ENCODE data around the gene TNNT2. TPM values are rescaled to one million over a fixed set of nuclear protein-coding genes. Genes with fewer than 3 reads are reported as not detected.

The TNNT2 gene
- total RNA-seq, 4 donors from 2014 or later = 0.21 TPM; not detected in 3

GRCh38 chr1:201374364-201374763 is 3.1 kb downstream of the TNNT2 start:
- no peaks in the 10 kb centered on the region for H3K27me3 ChIP-seq
- intact Hi-C loops (cut with DNase I; ENCODE audit: low total_unique reads) = no loop called here
- H3K27ac ChIP-seq = no peak overlapping the region
- TF ChIP-seq POLR2A (IDR thresholded peaks at IDR 0.05) = no peak
- no peaks in the 10 kb centered on the region for H3K36me3 ChIP-seq
- H3K4me3 ChIP-seq = no peak overlapping the region
- H3K4me1 ChIP-seq = no peaks in the 10 kb centered on the region
- DNase-seq = no peak
- no peaks in the 10 kb centered on the region for H3K9me3 ChIP-seq

GRCh38 chr1:201371792-201372191 is 5.7 kb downstream of the TNNT2 start:
- Histone ChIP-seq H3K4me1 (no peaks in the 10 kb centered on the region), H3K36me3 (no peaks in the 10 kb centered on the region), H3K27ac (no peak overlapping the region), H3K27me3 (no peaks in the 10 kb centered on the region), H3K4me3 (no peak overlapping the region), H3K9me3 (no peaks in the 10 kb centered on the region)
- no peak for TF ChIP-seq CTCF (IDR thresholded peaks at IDR 0.05)
- no peak for TF ChIP-seq POLR2A (IDR thresholded peaks at IDR 0.05)
- no peak for DNase-seq
- intact Hi-C loops (cut with DNase I; ENCODE audit: low total_unique reads) = no loop called here

GRCh38 chr1:201371276-201371675 is 6.2 kb downstream of the TNNT2 start:
- TF ChIP-seq POLR2A (IDR thresholded peaks at IDR 0.05) (no peak), CTCF (IDR thresholded peaks at IDR 0.05) (no peak)
- no peak for DNase-seq
- Histone ChIP-seq H3K27me3 (no peaks in the 10 kb centered on the region), H3K27ac (no peak overlapping the region), H3K4me1 (no peaks in the 10 kb centered on the region), H3K9me3 (no peaks in the 10 kb centered on the region), H3K4me3 (no peak overlapping the region), H3K36me3 (no peaks in the 10 kb centered on the region)
- intact Hi-C loops (cut with DNase I; ENCODE audit: low total_unique reads) = no loop called here

- H3K9me3 ChIP-seq = no peaks in the 10 kb centered on the region
- no peaks in the 10 kb centered on the region for H3K27me3 ChIP-seq
- no peaks in the 10 kb centered on the region for H3K36me3 ChIP-seq
- DNase-seq = no peak
- intact Hi-C loops (cut with DNase I; ENCODE audit: low total_unique reads) = no loop called here
- H3K27ac ChIP-seq = no peak overlapping the region
- no peaks in the 10 kb centered on the region for H3K4me1 ChIP-seq
- TF ChIP-seq POLR2A (IDR thresholded peaks at IDR 0.05) = no peak
- no peak for TF ChIP-seq CTCF (IDR thresholded peaks at IDR 0.05)
- H3K4me3 ChIP-seq = no peak overlapping the region
Observed at GRCh38 chr1:201370500-201370899, 7.0 kb downstream of the TNNT2 start.

GRCh38 chr1:201369209-201369608 is 8.3 kb downstream of the TNNT2 start:
- DNase-seq = no peak
- Histone ChIP-seq H3K36me3 (no peaks in the 10 kb centered on the region), H3K27me3 (no peaks in the 10 kb centered on the region), H3K9me3 (no peaks in the 10 kb centered on the region), H3K4me1 (no peaks in the 10 kb centered on the region), H3K4me3 (no peak overlapping the region), H3K27ac (no peak overlapping the region)
- intact Hi-C loops (cut with DNase I; ENCODE audit: low total_unique reads) = loop anchor here (10.0 kb wide), 1 partner anchor 114 kb away; no protein-coding TSS in a partner anchor
- TF ChIP-seq CTCF (IDR thresholded peaks at IDR 0.05) (no peak), POLR2A (IDR thresholded peaks at IDR 0.05) (no peak)

GRCh38 chr1:201366696-201367095 is 10.8 kb downstream of the TNNT2 start:
- Histone ChIP-seq H3K36me3 (no peaks in the 10 kb centered on the region), H3K9me3 (no peaks in the 10 kb centered on the region), H3K27me3 (no peaks in the 10 kb centered on the region), H3K4me3 (no peak overlapping the region), H3K4me1 (no peaks in the 10 kb centered on the region), H3K27ac (no peak overlapping the region)
- no peak for DNase-seq
- intact Hi-C loops (cut with DNase I; ENCODE audit: low total_unique reads) = loop anchor here (10.0 kb wide), 1 partner anchor 112 kb away; no protein-coding TSS in a partner anchor
- TF ChIP-seq POLR2A (IDR thresholded peaks at IDR 0.05) = no peak
- TF ChIP-seq CTCF (IDR thresholded peaks at IDR 0.05) = no peak
